NCI-H2196 (cell line): ENCODE data around the gene OR10A3.

ENCODE experiments used
- DNase-seq: peaks from one replicate; lab custom pipeline; 2025; ENCODE audit not compliant: unreplicated experiment; lab: John Stamatoyannopoulos, UW

The OR10A3 gene

GRCh38 chr11:7941146-7941545, 362 bp downstream of the OR10A3 start:
- no peak for DNase-seq

GRCh38 chr11:7936615-7937014, 4.9 kb downstream of the OR10A3 start:
- DNase-seq: peak; percentile 2

GRCh38 chr11:7931168-7931567, 10.3 kb downstream of the OR10A3 start, which contains the start of gene OR10A6:
Gene OR10A6, minus strand, starts transcription at chr11:7931268. Its CDS starts 2,606 bp downstream, at chr11:7928662.
- no peak for DNase-seq

GRCh38 chr11:7927635-7928034, 13.9 kb downstream of the OR10A3 start:
- DNase-seq: no peak

GRCh38 chr11:7924536-7924935, 17.0 kb downstream of the OR10A3 start:
- no peak for DNase-seq

- DNase-seq: no peak
Measured at GRCh38 chr11:7918141-7918540, 23.4 kb downstream of the OR10A3 start.

GRCh38 chr11:7911011-7911410, 30.5 kb downstream of the OR10A3 start:
- no peak for DNase-seq

GRCh38 chr11:7910286-7910788, 31.2 kb downstream of the OR10A3 start:
- DNase-seq: no peak

GRCh38 chr11:7909585-7910285, 31.8 kb downstream of the OR10A3 start:
- DNase-seq: no peak

GRCh38 chr11:7907121-7907520, 34.4 kb downstream of the OR10A3 start:
- no peak for DNase-seq

- no peak for DNase-seq
Measured at GRCh38 chr11:7906481-7906880, 35.0 kb downstream of the OR10A3 start.

GRCh38 chr11:7905961-7906429, 35.5 kb downstream of the OR10A3 start:
- DNase-seq: no peak

GRCh38 chr11:7905549-7905948, 36.0 kb downstream of the OR10A3 start:
- no peak for DNase-seq

GRCh38 chr11:7904917-7905316, 36.6 kb downstream of the OR10A3 start:
- DNase-seq: no peak

GRCh38 chr11:7903940-7904339, 37.6 kb downstream of the OR10A3 start:
- DNase-seq: no peak

- no peak for DNase-seq
Measured at GRCh38 chr11:7901319-7901854, 40.1 kb downstream of the OR10A3 start.

GRCh38 chr11:7900686-7901085, 40.8 kb downstream of the OR10A3 start:
- no peak for DNase-seq

- DNase-seq: no peak
Measured at GRCh38 chr11:7899418-7899817, 42.1 kb downstream of the OR10A3 start.

- no peak for DNase-seq
Measured at GRCh38 chr11:7898666-7899283, 42.7 kb downstream of the OR10A3 start.

GRCh38 chr11:7896009-7896785, 45.3 kb downstream of the OR10A3 start:
- DNase-seq: no peak

- no peak for DNase-seq
Measured at GRCh38 chr11:7894251-7894650, 47.3 kb downstream of the OR10A3 start.
